ENCODE measurements around the gene GSS.

DNA sequence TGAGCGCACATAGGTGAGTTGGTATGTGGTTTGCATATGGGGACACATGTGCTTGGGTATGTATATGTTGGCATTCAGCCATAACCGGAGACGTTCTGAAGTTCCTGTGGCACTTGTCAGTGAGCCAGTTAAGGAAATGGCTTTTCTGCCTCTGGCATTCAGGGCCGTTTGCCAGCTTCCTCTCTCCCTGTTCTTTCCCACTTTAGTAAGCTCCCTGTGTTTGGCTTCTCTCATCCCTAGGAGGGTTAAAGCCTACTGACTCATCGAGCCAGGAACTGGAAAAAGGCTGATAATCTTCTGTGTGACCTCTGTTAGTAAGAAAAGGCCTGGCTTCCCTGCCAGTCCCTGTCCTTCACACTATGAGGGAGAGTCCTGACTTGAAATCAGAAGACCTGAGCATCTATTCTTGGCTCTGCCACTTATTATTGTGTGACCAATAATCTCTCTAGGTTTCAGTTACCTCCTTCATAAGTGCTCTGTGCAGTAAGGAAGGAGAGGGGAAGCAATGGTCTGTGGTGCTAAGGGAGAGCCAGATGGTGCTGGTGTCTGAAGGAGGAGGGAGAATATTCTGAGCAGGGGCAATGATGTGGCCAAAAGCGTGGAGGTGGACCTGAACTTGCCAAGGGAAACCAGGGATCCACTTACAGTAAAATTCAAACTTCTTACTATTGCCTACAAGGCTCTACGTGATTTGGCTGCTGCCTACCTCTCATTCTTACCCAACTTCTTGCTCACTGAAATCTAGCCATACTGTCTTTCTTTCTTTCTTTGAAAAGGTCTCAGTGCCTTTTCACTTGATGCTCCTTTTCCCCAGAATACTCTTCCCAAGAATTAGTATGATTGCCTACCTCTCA lies 47.8 kb downstream of the GSS start:
- TF ChIP-seq, protein P1, sequence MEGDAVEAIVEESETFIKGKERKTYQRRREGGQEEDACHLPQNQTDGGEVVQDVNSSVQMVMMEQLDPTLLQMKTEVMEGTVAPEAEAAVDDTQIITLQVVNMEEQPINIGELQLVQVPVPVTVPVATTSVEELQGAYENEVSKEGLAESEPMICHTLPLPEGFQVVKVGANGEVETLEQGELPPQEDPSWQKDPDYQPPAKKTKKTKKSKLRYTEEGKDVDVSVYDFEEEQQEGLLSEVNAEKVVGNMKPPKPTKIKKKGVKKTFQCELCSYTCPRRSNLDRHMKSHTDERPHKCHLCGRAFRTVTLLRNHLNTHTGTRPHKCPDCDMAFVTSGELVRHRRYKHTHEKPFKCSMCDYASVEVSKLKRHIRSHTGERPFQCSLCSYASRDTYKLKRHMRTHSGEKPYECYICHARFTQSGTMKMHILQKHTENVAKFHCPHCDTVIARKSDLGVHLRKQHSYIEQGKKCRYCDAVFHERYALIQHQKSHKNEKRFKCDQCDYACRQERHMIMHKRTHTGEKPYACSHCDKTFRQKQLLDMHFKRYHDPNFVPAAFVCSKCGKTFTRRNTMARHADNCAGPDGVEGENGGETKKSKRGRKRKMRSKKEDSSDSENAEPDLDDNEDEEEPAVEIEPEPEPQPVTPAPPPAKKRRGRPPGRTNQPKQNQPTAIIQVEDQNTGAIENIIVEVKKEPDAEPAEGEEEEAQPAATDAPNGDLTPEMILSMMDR (IDR thresholded peaks at IDR 0.05), result no peak
- TF ChIP-seq POLR2A (IDR thresholded peaks at IDR 0.05), result no peak

All from esophagus squamous epithelium (tissue), 4 donors.